Measurements from ENCODE around the gene ZNF324.

- no peak for TF ChIP-seq RAD21 (IDR thresholded peaks at IDR 0.05; ENCODE audit: low read depth)
- TF ChIP-seq MAX (IDR thresholded peaks at IDR 0.05) = no peak
- no peak for TF ChIP-seq YY1 (IDR thresholded peaks at IDR 0.05; ENCODE audit: low read depth)
- TF ChIP-seq EP300 (IDR thresholded peaks at IDR 0.05; ENCODE audit: borderline replicate concordance) = no peak
- no peak for TF ChIP-seq TAF1 (IDR thresholded peaks at IDR 0.05; ENCODE audit: low read depth)
- TF ChIP-seq EGR1 (IDR thresholded peaks at IDR 0.05) = no peak
- no peak for TF ChIP-seq REST (IDR thresholded peaks at IDR 0.05; ENCODE audit: low read depth)
- no peak for TF ChIP-seq USF1 (IDR thresholded peaks at IDR 0.05)
These were observed 48.4 kb downstream of the ZNF324 start for GRCh38 chr19:58515259-58515658.

Data from Ishikawa (cell line).